Endothelial cell of umbilical vein (primary cell): ENCODE data around the gene MAML2. TPM values are rescaled to one million over a fixed set of nuclear protein-coding genes. Genes with fewer than 3 reads are reported as not detected.

Experiments used
- BruUV-seq: library from RNA; stranded (reverse); fragments of 400-500 nt; replicated peaks from 2 replicates; lab custom pipeline; 2021; lab: Mats Ljungman, UMichigan
- CTCF ChIA-PET: fragments of 300-600, 350-600 bp; sonication (Branson Sonifier 250); formaldehyde crosslinking; loops from one replicate; lab custom pipeline; 2021; ENCODE audit warnings: antibody characterized with exemption, inconsistent platforms; lab: Charles Lee
- POLR2A ChIA-PET: fragments of 300-600, 350-600 bp; sonication (Branson Sonifier 250); formaldehyde crosslinking; loops from one replicate; lab custom pipeline; 2021; ENCODE audit warnings: antibody characterized with exemption, inconsistent platforms; lab: Charles Lee
- DNase-seq: peaks from one replicate; pipeline ENCODE4 v3.0.0-alpha.2; 2011; ENCODE audit warnings: low read depth, low spot score
- FAIRE-seq: peaks from 2 replicates; lab custom pipeline; 2011; peaks lifted over from hg19 to GRCh38; lab: Jason Lieb, UNC
- H2AFZ ChIP-seq: 2 replicates; pipeline ENCODE4 v1.6.0; 2012; ENCODE audit warnings: low read depth, low read length, control low read depth, inconsistent platforms
- H3K27ac ChIP-seq: 2 replicates; pipeline ENCODE4 v1.5.1; 2011; ENCODE audit warnings: low read depth, mild to moderate bottlenecking, control low read depth, low read length, moderate library complexity; ENCODE audit not compliant: insufficient read depth
- H3K27me3 ChIP-seq, 2 experiments: 2 replicates each; pipeline versions ENCODE4 v1.6.0 to v1.6.1; 2011; ENCODE audit warnings: low read length in 2 of 2, mixed read lengths in 1 of 2; ENCODE audit not compliant: control insufficient read depth in 2 of 2, insufficient read depth in 2 of 2
- H3K36me3 ChIP-seq, 2 experiments: 2 replicates in 1 of 2; 3 replicates in 1 of 2; pipeline ENCODE4 v1.5.1; 2011; ENCODE audit warnings: low read length in 2 of 2, mild to moderate bottlenecking in 1 of 2, moderate library complexity in 1 of 2; ENCODE audit not compliant: control insufficient read depth in 2 of 2, insufficient read depth in 2 of 2; ENCODE audit errors: extremely low read depth in 1 of 2
- H3K4me1 ChIP-seq: 3 replicates; pipeline ENCODE4 v1.5.1; 2011; ENCODE audit warnings: mild to moderate bottlenecking, low read length; ENCODE audit not compliant: control insufficient read depth, insufficient read depth; ENCODE audit errors: extremely low read depth
- H3K4me2 ChIP-seq: 2 replicates; pipeline ENCODE4 v1.6.1; 2011; ENCODE audit warnings: low read length, control low read depth, mixed read lengths; ENCODE audit not compliant: insufficient read depth
- H3K4me3 ChIP-seq, 3 experiments: fragments of 200-600 bp in 1 of 3; sonication (generic), shearing (Covaris generic) in 1 of 3; replicated peaks in 1 of 3; 2 replicates each; pipeline ENCODE4 v1.5.1; 2011 to 2016; ENCODE audit warnings: control low read depth in 3 of 3, low read length in 3 of 3, mild to moderate bottlenecking in 2 of 3, inconsistent platforms in 1 of 3, low read depth in 1 of 3, moderate library complexity in 1 of 3; ENCODE audit not compliant: insufficient read depth in 1 of 3
- H3K79me2 ChIP-seq: 2 replicates; pipeline ENCODE4 v1.6.0; 2012; ENCODE audit warnings: low read length, inconsistent platforms; ENCODE audit not compliant: control insufficient read depth, insufficient read depth
- H3K9ac ChIP-seq: replicated peaks from 2 replicates; pipeline ENCODE3; 2011; ENCODE audit warnings: low read length, control low read depth; ENCODE audit not compliant: insufficient read depth; ENCODE audit errors: extremely low read depth
- H3K9me1 ChIP-seq: replicated peaks from 3 replicates; pipeline ENCODE4 v1.6.0; 2011; ENCODE audit warnings: mild to moderate bottlenecking, low read length; ENCODE audit not compliant: control insufficient read depth, insufficient read depth; ENCODE audit errors: extremely low read depth
- H3K9me3 ChIP-seq: replicated peaks from 2 replicates; pipeline ENCODE4 v1.5.1; 2012; ENCODE audit warnings: low read length, inconsistent platforms; ENCODE audit not compliant: control insufficient read depth, insufficient read depth
- H4K20me1 ChIP-seq: replicated peaks from 2 replicates; pipeline ENCODE3; 2011; ENCODE audit warnings: mild to moderate bottlenecking, low read length; ENCODE audit not compliant: control insufficient read depth, insufficient read depth; ENCODE audit errors: extremely low read depth
- EZH2 ChIP-seq: IDR thresholded peaks from 2 replicates; pipeline ENCODE4 v1.6.1; 2012; ENCODE audit warnings: borderline replicate concordance, low read depth, mild to moderate bottlenecking, moderate library complexity, low read length, inconsistent platforms; ENCODE audit not compliant: severe bottlenecking
- FOS ChIP-seq: IDR thresholded peaks from 2 replicates; pipeline ENCODE4 v1.6.1; 2011; ENCODE audit warnings: mild to moderate bottlenecking, low read length, moderate library complexity, borderline replicate concordance; ENCODE audit not compliant: insufficient read depth
- GATA2 ChIP-seq: IDR thresholded peaks from 2 replicates; pipeline ENCODE4 v1.7.0; 2011; ENCODE audit warnings: low read depth, mild to moderate bottlenecking, moderate library complexity, mixed read lengths, low read length; ENCODE audit not compliant: insufficient read length, insufficient read depth
- JUN ChIP-seq: IDR thresholded peaks from 2 replicates; pipeline ENCODE4 v1.6.1; 2011; ENCODE audit warnings: borderline replicate concordance, low read depth; ENCODE audit not compliant: insufficient read length, insufficient read depth
- MYC ChIP-seq: IDR thresholded peaks from one replicate; pipeline ENCODE4 v1.6.1; 2011; ENCODE audit warnings: mild to moderate bottlenecking, low read depth, low read length
- POLR2A ChIP-seq: IDR thresholded peaks from 2 replicates; pipeline ENCODE4 v1.6.1; 2012; ENCODE audit warnings: low read depth, mild to moderate bottlenecking, control low read depth, low read length
- POLR2AphosphoS5 ChIP-seq: IDR thresholded peaks from 2 replicates; pipeline ENCODE4 v1.6.1; 2012; ENCODE audit warnings: low read depth, mild to moderate bottlenecking, control low read depth, low read length, moderate library complexity; ENCODE audit not compliant: insufficient read depth
- dilution Hi-C: fragments of 300-500 bp; cut with MboI; formaldehyde crosslinking; loops from one replicate; pipeline ENCODE4 v1.15.0; 2019; ENCODE audit warnings: low sequenced_read_pairs; ENCODE audit not compliant: extremely low pct_ligation_motif_present
- intact Hi-C: fragments of 100-400 bp; cut with micrococcal nuclease; formaldehyde crosslinking; loops from one replicate; pipeline ENCODE4 v1.10.0; 2022
- polyA plus RNA-seq, 4 experiments: library from polyadenylated mRNA; depleted of rRNA in 3 of 4; stranded (reverse) in 3 of 4; unstranded in 1 of 4; fragments of >200 nt; gene quantifications; 2 replicates each; pipeline versions ENCODE4 v1.2.1 to v1.2.3, GENCODE V29; 2011 to 2012; ENCODE audit warnings: missing spikeins in 1 of 4
- total RNA-seq: library from RNA; stranded (reverse); gene quantifications from 2 replicates; pipeline ENCODE4 v1.2.3, GENCODE V29; 2021
- TF ChIP-seq, protein P1 (sequence below): IDR thresholded peaks from 2 replicates; pipeline ENCODE4 v1.6.1; 2011; ENCODE audit not compliant: insufficient read depth, insufficient read length
- TF ChIP-seq, protein P2 (sequence below), 2 donors: IDR thresholded peaks; 1 replicate in 1 of 2; 2 replicates in 1 of 2; pipeline ENCODE4 v1.5.1; 2011; ENCODE audit warnings: low read length in 2 of 2, mild to moderate bottlenecking in 2 of 2, moderate library complexity in 2 of 2, control low read depth in 1 of 2, inconsistent platforms in 1 of 2, low read depth in 1 of 2; ENCODE audit not compliant: insufficient read depth in 1 of 2; ENCODE audit errors: extremely low read depth in 1 of 2

The MAML2 gene
- total and polyA plus RNA-seq, 2 donors (not counting 3 experiments of a cell fraction or from before 2014, with no cell fraction given) = 12.4 to 16.8 TPM

DNA sequence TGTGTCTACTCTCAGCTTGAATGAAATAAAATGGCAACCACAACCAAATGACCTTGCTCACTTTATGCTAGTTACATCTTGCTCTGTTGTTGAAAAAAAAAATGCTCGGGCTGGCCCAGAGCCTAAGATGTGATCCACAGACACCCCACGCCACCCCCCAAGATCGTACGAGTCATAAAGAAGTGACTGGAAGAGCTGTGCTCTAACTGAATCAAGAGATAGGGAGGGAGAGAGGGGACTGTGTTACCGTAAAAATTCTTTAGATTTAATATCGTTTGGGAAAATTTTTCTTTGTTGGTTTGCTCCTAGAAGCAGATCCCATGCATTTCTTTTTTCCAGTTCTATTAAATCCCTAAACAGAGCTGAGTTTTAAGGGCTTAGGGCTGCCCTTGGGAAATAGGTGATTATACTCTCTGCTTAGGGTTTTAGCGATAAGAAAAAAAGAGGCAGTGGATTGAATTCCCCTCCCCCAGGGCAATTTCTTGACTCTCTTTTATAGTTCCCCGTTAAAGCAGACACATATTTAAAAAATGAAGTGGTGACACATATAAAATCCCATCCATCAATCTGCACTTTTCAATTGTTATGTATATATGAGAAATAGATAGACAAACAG, 14.5 kb downstream of the MAML2 start:
- H3K36me3 ChIP-seq = no peaks in the 10 kb centered on the region
- no peak overlapping the region for H3K9ac ChIP-seq
- TF ChIP-seq, protein P1, sequence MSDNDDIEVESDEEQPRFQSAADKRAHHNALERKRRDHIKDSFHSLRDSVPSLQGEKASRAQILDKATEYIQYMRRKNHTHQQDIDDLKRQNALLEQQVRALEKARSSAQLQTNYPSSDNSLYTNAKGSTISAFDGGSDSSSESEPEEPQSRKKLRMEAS = no peak
- TF ChIP-seq EZH2 = no peak
- TF ChIP-seq, protein P2, sequence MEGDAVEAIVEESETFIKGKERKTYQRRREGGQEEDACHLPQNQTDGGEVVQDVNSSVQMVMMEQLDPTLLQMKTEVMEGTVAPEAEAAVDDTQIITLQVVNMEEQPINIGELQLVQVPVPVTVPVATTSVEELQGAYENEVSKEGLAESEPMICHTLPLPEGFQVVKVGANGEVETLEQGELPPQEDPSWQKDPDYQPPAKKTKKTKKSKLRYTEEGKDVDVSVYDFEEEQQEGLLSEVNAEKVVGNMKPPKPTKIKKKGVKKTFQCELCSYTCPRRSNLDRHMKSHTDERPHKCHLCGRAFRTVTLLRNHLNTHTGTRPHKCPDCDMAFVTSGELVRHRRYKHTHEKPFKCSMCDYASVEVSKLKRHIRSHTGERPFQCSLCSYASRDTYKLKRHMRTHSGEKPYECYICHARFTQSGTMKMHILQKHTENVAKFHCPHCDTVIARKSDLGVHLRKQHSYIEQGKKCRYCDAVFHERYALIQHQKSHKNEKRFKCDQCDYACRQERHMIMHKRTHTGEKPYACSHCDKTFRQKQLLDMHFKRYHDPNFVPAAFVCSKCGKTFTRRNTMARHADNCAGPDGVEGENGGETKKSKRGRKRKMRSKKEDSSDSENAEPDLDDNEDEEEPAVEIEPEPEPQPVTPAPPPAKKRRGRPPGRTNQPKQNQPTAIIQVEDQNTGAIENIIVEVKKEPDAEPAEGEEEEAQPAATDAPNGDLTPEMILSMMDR (IDR thresholded peaks at IDR 0.05; ENCODE audit: extremely low read depth in 1 of 2, insufficient read depth in 1 of 2, low read depth in 1 of 2, low read length in 2 of 2) = no peak
- TF ChIP-seq MYC = no peak
- TF ChIP-seq FOS = no peak
- no peak for TF ChIP-seq POLR2AphosphoS5
- TF ChIP-seq JUN = no peak
- no peak for TF ChIP-seq GATA2
- no peak for TF ChIP-seq POLR2A
- DNase-seq (no peak), FAIRE-seq (no peak)
- H3K4me1 ChIP-seq = peaks cover 2% of the 10 kb centered on the region
- ChIA-PET CTCF (interaction anchor here (0.9 kb wide), 1 partner anchor 10 kb away, joined by 3 read pairs; no protein-coding TSS in a partner anchor), POLR2A (no interaction called here)
- H3K79me2 ChIP-seq = peaks cover 9% of the 10 kb centered on the region
- dilution Hi-C loops = no loop called here
- no peak overlapping the region for H3K4me3 ChIP-seq
- H3K27ac ChIP-seq = no peak overlapping the region
- no peaks in the 10 kb centered on the region for H4K20me1 ChIP-seq
- H3K4me2 ChIP-seq = no peak overlapping the region
- no peaks in the 10 kb centered on the region for H3K9me1 ChIP-seq
- no peaks in the 10 kb centered on the region for H3K9me3 ChIP-seq
- intact Hi-C loops = no loop called here
- no TSS peak for BruUV-seq
- H3K27me3 ChIP-seq = no peaks in the 10 kb centered on the region
- no peak overlapping the region for H2AFZ ChIP-seq
